LNCaP clone FGC (cell line): ENCODE measurements around the gene SCN3B.
"Not testable (repeated sequence)": the region's sequence is repeated elsewhere in the genome, so short reads cannot be mapped to it uniquely, and the experiment has no call there.

Experiments used
- DNase-seq: peaks from one replicate; pipeline ENCODE4 v3.0.0-alpha.2; 2011; ENCODE audit warnings: low read depth
- H3K4me3 ChIP-seq: 2 replicates; pipeline ENCODE4 v1.5.1; 2011; ENCODE audit warnings: mild to moderate bottlenecking, low read depth, low read length, control low read depth
- CTCF ChIP-seq: IDR thresholded peaks from 2 replicates; pipeline ENCODE4 v1.5.1; 2012; ENCODE audit warnings: mild to moderate bottlenecking; ENCODE audit not compliant: control insufficient read depth, insufficient read depth; ENCODE audit errors: extremely low read depth

Gene SCN3B

GRCh38 chr11:123678246-123678645, 23.8 kb upstream of the SCN3B start:
- no peak for TF ChIP-seq CTCF
- no peak overlapping the region for H3K4me3 ChIP-seq
- DNase-seq: no peak

GRCh38 chr11:123677510-123677909, 23.1 kb upstream of the SCN3B start:
- TF ChIP-seq CTCF: no peak
- no peak overlapping the region for H3K4me3 ChIP-seq
- no peak for DNase-seq

- no peak overlapping the region for H3K4me3 ChIP-seq
- no peak for TF ChIP-seq CTCF
- no peak for DNase-seq
Observed at GRCh38 chr11:123674297-123674696, 19.9 kb upstream of the SCN3B start.

GRCh38 chr11:123672568-123672967, 18.1 kb upstream of the SCN3B start:
- DNase-seq: peak; percentile 36
- no peak overlapping the region for H3K4me3 ChIP-seq
- no peak for TF ChIP-seq CTCF

- DNase-seq: no peak
- H3K4me3 ChIP-seq: no peak overlapping the region
- no peak for TF ChIP-seq CTCF
Observed at GRCh38 chr11:123671534-123671933, 17.1 kb upstream of the SCN3B start.

GRCh38 chr11:123670081-123670480, 15.7 kb upstream of the SCN3B start:
- no peak for DNase-seq
- H3K4me3 ChIP-seq: no peak overlapping the region
- no peak for TF ChIP-seq CTCF

GRCh38 chr11:123665306-123665705, 10.9 kb upstream of the SCN3B start:
- TF ChIP-seq CTCF: no peak
- DNase-seq: no peak
- no peak overlapping the region for H3K4me3 ChIP-seq

- not testable (repeated sequence) for H3K4me3 ChIP-seq, DNase-seq
Observed at GRCh38 chr11:123659965-123660364, 5.5 kb upstream of the SCN3B start.
